Gastrocnemius medialis (tissue), 4 donors: Measurements from ENCODE around the gene COLQ.

ENCODE experiments used
- POLR2A ChIP-seq, 2 donors: fragments of 450-650 bp; IDR thresholded peaks; one replicate each; pipeline ENCODE4 v1.6.1; 2017; ENCODE audit warnings: antibody characterized with exemption in 2 of 2, mild to moderate bottlenecking in 2 of 2, moderate library complexity in 2 of 2
- TF ChIP-seq, protein P1 (sequence below), 5 experiments: fragments of 450-650 bp in 3 of 5; fragments of 200-600 bp in 2 of 5; sonication (generic) in 2 of 5; IDR thresholded peaks in 4 of 5; conservative IDR thresholded peaks in 1 of 5; 1 replicate in 4 of 5; 2 replicates in 1 of 5; pipeline ENCODE4 v1.5.1; 2016 to 2019; ENCODE audit warnings: antibody characterized with exemption in 5 of 5, mild to moderate bottlenecking in 3 of 5, moderate library complexity in 3 of 5

DNA sequence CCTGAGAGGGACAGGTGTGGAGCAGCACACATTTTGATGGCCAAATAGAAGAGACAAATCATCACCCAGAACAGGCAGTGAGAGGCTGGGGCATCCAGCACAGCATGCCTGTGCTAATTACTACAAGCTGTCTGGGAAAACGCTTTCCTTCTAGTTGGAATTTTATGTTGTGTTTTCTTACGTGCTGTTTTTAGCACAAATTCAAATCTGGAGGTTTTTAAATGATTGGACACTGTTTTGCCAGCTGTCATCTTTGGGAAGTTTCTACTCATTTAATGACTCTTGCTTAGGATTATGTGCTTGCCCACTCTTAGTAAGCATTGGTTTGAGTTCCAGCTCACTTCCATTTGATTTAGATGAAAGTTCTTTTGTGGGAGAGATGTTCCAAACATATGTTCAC lies 50.7 kb downstream of the COLQ start:
- TF ChIP-seq, protein P1, sequence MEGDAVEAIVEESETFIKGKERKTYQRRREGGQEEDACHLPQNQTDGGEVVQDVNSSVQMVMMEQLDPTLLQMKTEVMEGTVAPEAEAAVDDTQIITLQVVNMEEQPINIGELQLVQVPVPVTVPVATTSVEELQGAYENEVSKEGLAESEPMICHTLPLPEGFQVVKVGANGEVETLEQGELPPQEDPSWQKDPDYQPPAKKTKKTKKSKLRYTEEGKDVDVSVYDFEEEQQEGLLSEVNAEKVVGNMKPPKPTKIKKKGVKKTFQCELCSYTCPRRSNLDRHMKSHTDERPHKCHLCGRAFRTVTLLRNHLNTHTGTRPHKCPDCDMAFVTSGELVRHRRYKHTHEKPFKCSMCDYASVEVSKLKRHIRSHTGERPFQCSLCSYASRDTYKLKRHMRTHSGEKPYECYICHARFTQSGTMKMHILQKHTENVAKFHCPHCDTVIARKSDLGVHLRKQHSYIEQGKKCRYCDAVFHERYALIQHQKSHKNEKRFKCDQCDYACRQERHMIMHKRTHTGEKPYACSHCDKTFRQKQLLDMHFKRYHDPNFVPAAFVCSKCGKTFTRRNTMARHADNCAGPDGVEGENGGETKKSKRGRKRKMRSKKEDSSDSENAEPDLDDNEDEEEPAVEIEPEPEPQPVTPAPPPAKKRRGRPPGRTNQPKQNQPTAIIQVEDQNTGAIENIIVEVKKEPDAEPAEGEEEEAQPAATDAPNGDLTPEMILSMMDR (IDR thresholded peaks at IDR 0.05 in 4 of 5, conservative IDR thresholded peaks at IDR 0.05 in 1 of 5): no peak
- TF ChIP-seq POLR2A (IDR thresholded peaks at IDR 0.05): no peak
